Activated CD8-positive, alpha-beta memory T cell treated with anti-CD3 and anti-CD28 coated beads, Interleukin-2, amount 10 ng/mL, durations not matched to agents 7 days and 5 days (primary cell): ENCODE data around the gene TYMP. TPM values are rescaled to one million over a fixed set of nuclear protein-coding genes. Genes with fewer than 3 reads are reported as not detected.
A peak's percentile ranks its signal among the peaks of the same experiment; 100 is the strongest.

Source experiments
- ATAC-seq: fragments of 150-1000 bp; cut with Tn5 transposase; one replicate; pipeline ENCODE4 v1.10.0; 2021; ENCODE audit warnings: moderate library complexity
- CTCF ChIA-PET: fragments of 350-600 bp; sonication (Branson Sonifier 250); formaldehyde crosslinking; loops from one replicate; lab custom pipeline; 2021; ENCODE audit warnings: antibody characterized with exemption; lab: Charles Lee
- DNase-seq: peaks from one replicate; pipeline ENCODE4 v3.0.0-alpha.2; 2020
- H3K27ac Mint-ChIP-seq: one replicate; pipeline ENCODE4 v1.8.0; 2021; ENCODE audit warnings: mild to moderate bottlenecking, mixed read lengths
- H3K27me3 Mint-ChIP-seq: one replicate; pipeline ENCODE4 v1.8.0; 2021; ENCODE audit warnings: mixed read lengths
- H3K36me3 Mint-ChIP-seq: one replicate; pipeline ENCODE4 v1.8.0; 2021; ENCODE audit warnings: mild to moderate bottlenecking, mixed read lengths
- H3K4me1 Mint-ChIP-seq: one replicate; pipeline ENCODE4 v1.8.0; 2021; ENCODE audit warnings: mixed read lengths
- H3K4me3 Mint-ChIP-seq: one replicate; pipeline ENCODE4 v1.8.0; 2021; ENCODE audit warnings: mild to moderate bottlenecking, moderate library complexity, mixed read lengths
- H3K9me3 Mint-ChIP-seq: one replicate; pipeline ENCODE4 v1.8.0; 2022; ENCODE audit warnings: low read depth, mixed read lengths
- total RNA-seq, 2 experiments: library from RNA; stranded (reverse); gene quantifications; one replicate each; pipeline ENCODE4 v1.2.3, GENCODE V29; 2021

The TYMP gene
- total RNA-seq, 2 experiments from 2014 or later, result 93.1 to 108 TPM

GRCh38 chr22:50531546-50531961 is 1.7 kb upstream of the TYMP start:
- no peaks in the 10 kb centered on the region for H3K9me3 Mint-ChIP-seq
- CTCF ChIA-PET, result interaction anchor here (0.8 to 3.3 kb wide), 6 partner anchors 14 to 89 kb away, joined by 3 to 21 read pairs (median 6); partner anchors contain the start of genes KLHDC7B, LMF2, NCAPH2 and SYCE3

DNA sequence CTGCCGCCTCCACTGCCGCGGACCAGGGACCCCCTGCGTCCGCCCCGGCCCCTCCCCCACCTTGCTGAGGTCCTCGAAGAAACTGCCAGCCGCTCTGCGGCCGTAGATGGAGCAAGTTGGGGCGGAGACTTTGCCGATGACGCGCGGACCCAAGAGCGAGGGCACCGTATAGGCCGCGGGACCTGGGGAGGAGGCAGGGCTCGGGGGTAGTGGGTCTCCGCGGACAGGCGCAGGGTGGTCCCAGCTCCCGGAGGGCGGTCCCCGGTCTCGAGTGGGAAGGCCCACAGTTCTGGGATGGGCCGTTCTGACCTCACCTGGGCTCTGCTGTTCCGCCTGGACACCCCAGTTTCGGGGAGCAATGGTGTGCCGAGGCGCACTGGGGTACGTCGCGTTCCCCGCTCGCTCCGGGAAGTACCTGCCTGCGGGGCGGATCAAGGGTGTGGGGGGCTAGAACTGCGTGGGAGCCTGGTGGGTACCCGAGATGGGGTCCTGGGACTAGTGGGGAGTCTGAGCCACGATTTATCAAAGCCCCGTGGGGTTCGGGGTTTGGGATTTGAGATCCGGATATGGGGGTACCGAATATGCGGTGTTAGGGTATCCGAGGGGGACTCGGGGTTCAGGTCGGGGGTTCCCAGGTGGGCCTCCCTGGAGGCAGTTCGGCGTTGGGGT is 1.2 kb upstream of the TYMP start:
- Mint-ChIP-seq H3K9me3 (no peaks in the 10 kb centered on the region), H3K36me3 (peaks cover 11% of the 10 kb centered on the region), H3K27me3 (no peaks in the 10 kb centered on the region), H3K4me3 (peak overlapping the region; percentile 94), H3K4me1 (peaks cover 52% of the 10 kb centered on the region), H3K27ac (peak overlapping the region; percentile 100)
- CTCF ChIA-PET, result interaction anchor here (1.3 to 3.3 kb wide), 4 partner anchors 14 to 90 kb away, joined by 5 to 21 read pairs (median 10); partner anchors contain the start of genes KLHDC7B and SYCE3
- DNase-seq (peak; percentile 95), ATAC-seq (peak; percentile 49)

More at GRCh38 chr22:50531546-50531961, 1.7 kb upstream of the TYMP start:
- H3K4me3 Mint-ChIP-seq, result peak overlapping the region; percentile 94
- DNase-seq, result peak; percentile 88
- peak overlapping the region; percentile 100 for H3K27ac Mint-ChIP-seq
- peaks cover 13% of the 10 kb centered on the region for H3K36me3 Mint-ChIP-seq
- peaks cover 55% of the 10 kb centered on the region for H3K4me1 Mint-ChIP-seq
- ATAC-seq, result peak; percentile 34
- no peaks in the 10 kb centered on the region for H3K27me3 Mint-ChIP-seq

- CTCF ChIA-PET, result interaction anchor here (2.4 to 3.3 kb wide), 2 partner anchors 15 to 90 kb away, joined by 11 to 21 read pairs; partner anchors contain the start of gene KLHDC7B
- ATAC-seq (peak; percentile 6), DNase-seq (no peak)
- Mint-ChIP-seq H3K36me3 (peaks cover 11% of the 10 kb centered on the region), H3K27ac (peak overlapping the region; percentile 100), H3K27me3 (no peaks in the 10 kb centered on the region), H3K4me3 (peak overlapping the region; percentile 94), H3K4me1 (peaks cover 52% of the 10 kb centered on the region), H3K9me3 (no peaks in the 10 kb centered on the region)
Observed at GRCh38 chr22:50530580-50530876, 716 bp upstream of the TYMP start.

GRCh38 chr22:50529416-50529896 is 356 bp downstream of the TYMP start:
- Mint-ChIP-seq H3K36me3 (peaks cover 14% of the 10 kb centered on the region), H3K4me3 (peak overlapping the region; percentile 80), H3K27me3 (no peaks in the 10 kb centered on the region), H3K9me3 (no peaks in the 10 kb centered on the region), H3K27ac (peak overlapping the region; percentile 94), H3K4me1 (peaks cover 52% of the 10 kb centered on the region)
- ATAC-seq, result no peak
- CTCF ChIA-PET, result interaction anchor here (1.0 to 7.1 kb wide), 7 partner anchors 10 to 187 kb away, joined by 3 to 69 read pairs (median 8); partner anchors contain the start of genes KLHDC7B and SYCE3
- no peak for DNase-seq

DNA sequence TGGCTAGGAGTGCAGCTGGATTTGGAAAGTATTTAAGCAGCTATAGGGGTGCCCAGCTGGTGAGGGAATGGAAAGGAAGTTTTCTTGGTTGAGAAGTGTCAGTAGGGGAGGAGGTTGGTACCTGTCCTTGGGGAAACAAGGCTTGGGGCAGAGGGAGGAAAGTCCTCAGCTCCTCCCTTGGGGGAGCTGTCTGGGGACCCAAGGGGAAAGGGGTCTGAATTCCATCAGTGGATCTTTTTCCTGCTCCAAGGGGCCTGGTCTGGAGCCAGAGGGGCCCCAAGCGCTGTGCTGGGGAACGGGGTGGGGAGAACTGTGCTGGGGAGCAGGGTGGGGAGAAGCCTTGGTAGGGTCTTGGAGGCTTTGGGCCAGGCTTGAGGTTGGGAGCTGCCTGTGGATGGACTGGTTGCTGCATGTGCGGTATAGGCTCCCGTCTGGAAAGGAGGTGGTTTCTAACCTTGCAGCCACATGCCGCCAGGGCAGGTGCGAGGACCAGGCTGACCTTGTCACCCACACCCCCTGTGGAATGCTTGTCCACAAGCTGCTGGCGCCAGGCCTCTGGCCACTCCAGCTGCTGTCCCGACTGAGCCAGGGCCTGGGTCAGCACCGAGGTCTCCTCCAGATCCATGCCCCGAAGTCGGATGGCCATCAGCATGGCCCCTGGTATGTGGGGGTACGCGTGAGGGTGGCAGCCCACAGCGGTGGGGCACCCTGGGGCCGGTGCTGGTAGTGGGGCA is 963 bp downstream of the TYMP start:
- no peaks in the 10 kb centered on the region for H3K9me3 Mint-ChIP-seq
- no peaks in the 10 kb centered on the region for H3K27me3 Mint-ChIP-seq
- peaks cover 15% of the 10 kb centered on the region for H3K36me3 Mint-ChIP-seq
- CTCF ChIA-PET, result interaction anchor here (1.2 to 7.1 kb wide), 7 partner anchors 11 to 187 kb away, joined by 3 to 69 read pairs (median 29); partner anchors contain the start of genes KLHDC7B and SYCE3
- peaks cover 49% of the 10 kb centered on the region for H3K4me1 Mint-ChIP-seq
- ATAC-seq, result no peak
- DNase-seq, result no peak
- H3K4me3 Mint-ChIP-seq, result peak overlapping the region; percentile 80
- peak overlapping the region; percentile 94 for H3K27ac Mint-ChIP-seq

DNA sequence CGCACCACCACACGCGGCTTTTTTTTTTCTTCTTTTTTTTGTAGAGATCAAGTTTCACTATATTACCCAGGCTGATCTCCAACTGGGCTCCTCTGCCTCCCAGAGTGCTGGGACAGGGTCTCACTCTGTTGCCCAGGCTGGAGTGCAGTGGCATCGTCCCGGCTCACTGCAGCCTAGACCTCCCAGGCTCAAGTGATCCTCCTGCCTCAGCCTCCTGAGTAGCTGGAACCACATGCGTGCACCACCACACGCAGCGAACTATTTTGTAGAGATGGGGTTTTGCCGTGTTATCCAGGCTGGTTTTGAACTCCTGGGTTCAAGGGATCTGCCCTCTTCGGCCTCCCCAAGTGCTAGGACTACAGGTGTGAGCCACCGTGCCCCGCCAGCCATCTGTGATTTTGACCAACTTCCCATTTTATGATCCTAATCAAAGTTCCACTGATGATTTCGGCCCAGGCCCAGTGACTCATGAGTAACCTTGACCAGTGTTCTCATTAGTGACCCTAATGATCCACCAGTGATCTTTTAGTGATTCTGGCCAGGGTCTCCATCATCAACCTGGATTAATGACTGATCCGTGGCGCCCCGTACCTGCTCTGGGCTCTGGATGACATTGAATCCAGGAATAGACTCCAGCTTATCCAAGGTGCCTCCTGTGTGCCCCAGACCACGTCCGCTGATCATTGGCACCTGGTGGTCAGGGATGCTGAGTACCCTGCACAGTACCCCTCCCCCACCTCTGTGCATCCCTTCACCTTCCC is 1.7 kb downstream of the TYMP start:
- no peak for DNase-seq
- peak overlapping the region; percentile 80 for H3K4me3 Mint-ChIP-seq
- CTCF ChIA-PET, result interaction anchor here (1.8 to 7.1 kb wide), 6 partner anchors 11 to 92 kb away, joined by 5 to 69 read pairs (median 31); partner anchors contain the start of genes KLHDC7B and SYCE3
- no peaks in the 10 kb centered on the region for H3K27me3 Mint-ChIP-seq
- ATAC-seq, result no peak
- H3K36me3 Mint-ChIP-seq, result peaks cover 19% of the 10 kb centered on the region
- H3K4me1 Mint-ChIP-seq, result peaks cover 49% of the 10 kb centered on the region
- peak overlapping the region; percentile 94 for H3K27ac Mint-ChIP-seq
- no peaks in the 10 kb centered on the region for H3K9me3 Mint-ChIP-seq

- Mint-ChIP-seq H3K27me3 (no peaks in the 10 kb centered on the region), H3K36me3 (peaks cover 22% of the 10 kb centered on the region), H3K4me3 (peak overlapping the region; percentile 80), H3K9me3 (no peaks in the 10 kb centered on the region), H3K27ac (peak overlapping the region; percentile 94), H3K4me1 (peaks cover 44% of the 10 kb centered on the region)
- CTCF ChIA-PET, result interaction anchor here (0.6 to 7.1 kb wide), 7 partner anchors 12 to 93 kb away, joined by 3 to 69 read pairs (median 29); partner anchors contain the start of genes LMF2 and SYCE3
- peak; percentile 82 for DNase-seq
- ATAC-seq, result peak; percentile 7
Observed at GRCh38 chr22:50526834-50527801, 2.7 kb downstream of the TYMP start.

DNA sequence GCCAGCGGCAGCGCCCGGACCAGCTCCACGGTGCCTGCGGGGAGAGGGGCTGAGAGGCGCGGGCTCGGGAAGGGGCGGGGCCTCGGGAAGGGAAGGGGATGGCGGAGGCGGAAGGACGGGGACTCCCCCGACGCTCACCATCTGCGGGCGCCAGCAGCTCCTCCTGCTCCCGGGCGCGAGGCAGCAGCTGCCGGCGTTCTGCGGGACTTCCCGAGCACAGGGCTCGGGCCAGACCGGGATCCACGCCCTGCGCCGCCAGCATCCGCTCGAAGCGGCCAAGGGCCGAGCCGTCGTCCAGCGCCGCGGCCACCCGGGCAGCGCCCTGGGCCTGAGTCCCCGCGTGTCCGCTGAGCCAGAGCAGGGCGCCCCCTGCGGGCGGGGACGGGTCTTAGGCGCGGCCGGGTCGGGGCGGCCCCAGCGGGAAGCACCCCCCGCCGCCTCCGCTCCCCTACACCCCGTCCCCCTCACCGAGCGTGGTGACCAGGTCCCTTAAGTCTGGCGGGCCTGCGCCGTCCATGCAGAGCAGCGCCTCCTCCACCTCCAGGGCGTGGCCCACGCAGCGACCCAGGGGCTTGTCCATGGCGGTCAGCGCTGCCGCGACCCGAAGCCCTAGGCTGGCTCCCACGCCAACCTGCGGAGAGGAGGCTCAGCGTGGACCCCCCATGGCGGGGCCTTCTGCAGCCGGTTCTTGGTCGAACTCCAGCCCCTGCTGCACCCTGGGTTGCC is 3.5 kb downstream of the TYMP start:
- peak overlapping the region; percentile 80 for H3K4me3 Mint-ChIP-seq

DNA sequence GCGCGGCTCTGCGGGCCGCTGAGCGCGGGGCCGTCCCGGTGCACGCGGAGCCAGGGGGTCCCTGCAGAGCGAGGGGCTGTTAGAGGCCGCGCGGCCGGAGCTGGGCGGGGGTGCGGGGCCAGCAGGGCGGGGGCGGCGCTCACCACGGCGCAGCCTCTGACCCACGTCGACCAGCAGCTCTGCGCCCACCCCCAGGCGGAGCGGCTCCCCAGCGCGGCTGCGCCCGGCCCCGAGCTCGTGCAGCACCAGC is 4.0 kb downstream of the TYMP start:
- H3K4me3 Mint-ChIP-seq, result peak overlapping the region; percentile 80
- peaks cover 44% of the 10 kb centered on the region for H3K4me1 Mint-ChIP-seq
- CTCF ChIA-PET, result interaction anchor here (0.6 to 7.1 kb wide), 37 partner anchors 10 to 281 kb away, joined by 3 to 81 read pairs (median 5); partner anchors contain the start of genes ARSA, CHKB, HDAC10 and KLHDC7B
- H3K27me3 Mint-ChIP-seq, result no peaks in the 10 kb centered on the region
- H3K9me3 Mint-ChIP-seq, result no peaks in the 10 kb centered on the region
- peaks cover 25% of the 10 kb centered on the region for H3K36me3 Mint-ChIP-seq
- no peak for ATAC-seq
- peak overlapping the region; percentile 77 for H3K27ac Mint-ChIP-seq
- DNase-seq, result no peak

More for the DNA sequence above, 3.5 kb downstream of the TYMP start:
- ATAC-seq (peak; percentile 35), DNase-seq (peak; percentile 93)
- Mint-ChIP-seq H3K27me3 (no peaks in the 10 kb centered on the region), H3K9me3 (no peaks in the 10 kb centered on the region), H3K27ac (peak overlapping the region; percentile 94), H3K4me1 (peaks cover 44% of the 10 kb centered on the region), H3K36me3 (peaks cover 22% of the 10 kb centered on the region)
- CTCF ChIA-PET, result interaction anchor here (0.8 to 7.1 kb wide), 35 partner anchors 9 to 282 kb away, joined by 3 to 81 read pairs (median 6); partner anchors contain the start of genes ARSA, CHKB, HDAC10 and KLHDC7B

GRCh38 chr22:50525104-50525857 is 4.5 kb downstream of the TYMP start, which contains the start of gene SCO2:
SCO2 (minus strand) TSS chr22:50525598; CDS start chr22:50524411, 1,187 bp downstream.
- H3K27me3 Mint-ChIP-seq, result no peaks in the 10 kb centered on the region
- H3K36me3 Mint-ChIP-seq, result peaks cover 25% of the 10 kb centered on the region
- peak; percentile 97 for DNase-seq
- no peaks in the 10 kb centered on the region for H3K9me3 Mint-ChIP-seq
- peak within 1 kb of the TSS; percentile 80 for H3K4me3 Mint-ChIP-seq
- ATAC-seq, result peak; percentile 59
- peaks cover 44% of the 10 kb centered on the region for H3K4me1 Mint-ChIP-seq
- CTCF ChIA-PET, result interaction anchor here (0.6 to 7.1 kb wide), 38 partner anchors 10 to 281 kb away, joined by 3 to 81 read pairs (median 5); partner anchors contain the start of genes ARSA, CHKB, HDAC10 and KLHDC7B
- peak within 1 kb of the TSS; percentile 94 for H3K27ac Mint-ChIP-seq
